ENCODE results near the gene MGAT3.

DNA sequence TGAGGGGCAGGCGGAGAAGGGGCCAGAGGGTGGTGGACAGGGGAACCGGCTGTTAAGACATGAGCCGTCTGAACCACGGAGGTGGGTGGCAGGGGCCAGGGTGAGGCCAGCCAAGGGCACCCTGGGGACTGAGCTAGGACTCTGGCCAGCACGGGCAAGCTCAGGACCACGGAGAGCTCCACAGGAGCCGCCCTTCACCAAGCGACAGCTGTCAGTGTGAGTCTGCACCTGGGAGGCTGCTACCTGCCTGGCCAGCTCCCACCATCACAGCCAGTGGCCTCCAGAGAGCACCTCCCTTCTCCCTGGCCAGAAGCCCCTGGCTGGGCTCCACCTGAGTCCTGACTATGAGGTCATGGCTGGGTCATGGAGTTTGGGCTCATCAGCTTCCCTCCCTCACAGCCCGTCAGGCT is 21.6 kb downstream of the MGAT3 start:
- TF ChIP-seq POLR2AphosphoS5 (IDR thresholded peaks at IDR 0.05) (no peak), CTCF (IDR thresholded peaks at IDR 0.05 in 8 of 11, conservative IDR thresholded peaks at IDR 0.05 in 3 of 11) (no peak), POLR2A (IDR thresholded peaks at IDR 0.05) (no peak)

Measured in spleen (tissue), 7 donors.